GM18867 (cell line): ENCODE results near the gene STAG1.
"Not testable (repeated sequence)": the region's sequence is repeated elsewhere in the genome, so short reads cannot be mapped to it uniquely, and the experiment has no call there.

Source experiments
- ATAC-seq: cut with Tn5 transposase; IDR thresholded peaks from one replicate; pipeline ENCODE4 v1.9.1; 2021; ENCODE audit warnings: mild to moderate bottlenecking, moderate library complexity; ENCODE audit not compliant: unreplicated experiment

STAG1 gene

GRCh38 chr3:136708333-136708985 lies 43.7 kb downstream of the STAG1 start:
- ATAC-seq, result no peak

GRCh38 chr3:136703429-136703828 lies 48.7 kb downstream of the STAG1 start:
- ATAC-seq, result no peak

GRCh38 chr3:136699271-136699828 lies 52.8 kb downstream of the STAG1 start:
- ATAC-seq, result no peak

GRCh38 chr3:136698361-136698760 lies 53.8 kb downstream of the STAG1 start:
- no peak for ATAC-seq

GRCh38 chr3:136696797-136697196 lies 55.4 kb downstream of the STAG1 start:
- no peak for ATAC-seq

- no peak for ATAC-seq
These were observed 57.9 kb downstream of the STAG1 start for GRCh38 chr3:136694321-136694720.

- ATAC-seq, result no peak
These were observed 61.6 kb downstream of the STAG1 start for GRCh38 chr3:136690599-136690998.

- ATAC-seq, result no peak
These were observed 66.3 kb downstream of the STAG1 start for GRCh38 chr3:136685882-136686281.

GRCh38 chr3:136682740-136683312 lies 69.4 kb downstream of the STAG1 start:
- ATAC-seq, result no peak

- no peak for ATAC-seq
These were observed 73.2 kb downstream of the STAG1 start for GRCh38 chr3:136678981-136679380.

- no peak for ATAC-seq
These were observed 76.2 kb downstream of the STAG1 start for GRCh38 chr3:136676009-136676408.

- ATAC-seq, result no peak
These were observed 76.9 kb downstream of the STAG1 start for GRCh38 chr3:136675150-136675858.

- no peak for ATAC-seq
These were observed 79.7 kb downstream of the STAG1 start for GRCh38 chr3:136672457-136672856.

GRCh38 chr3:136671921-136672320 lies 80.3 kb downstream of the STAG1 start:
- no peak for ATAC-seq

GRCh38 chr3:136670166-136670565 lies 82.0 kb downstream of the STAG1 start:
- ATAC-seq, result no peak

GRCh38 chr3:136667081-136667480 lies 85.1 kb downstream of the STAG1 start:
- no peak for ATAC-seq

- ATAC-seq, result not testable (repeated sequence)
These were observed 85.9 kb downstream of the STAG1 start for GRCh38 chr3:136666301-136666700.

- no peak for ATAC-seq
These were observed 87.4 kb downstream of the STAG1 start for GRCh38 chr3:136664771-136665170.

GRCh38 chr3:136661282-136661681 lies 90.9 kb downstream of the STAG1 start:
- ATAC-seq, result no peak

GRCh38 chr3:136658946-136659682 lies 93.1 kb downstream of the STAG1 start:
- ATAC-seq, result no peak

- no peak for ATAC-seq
These were observed 94.7 kb downstream of the STAG1 start for GRCh38 chr3:136657526-136657925.
